HG03439 (cell line): Measurements from ENCODE around the gene ADAMTS2.
"Not testable (repeated sequence)": the region's sequence is repeated elsewhere in the genome, so short reads cannot be mapped to it uniquely, and the experiment has no call there.

Experiments used
- ATAC-seq: cut with Tn5 transposase; IDR thresholded peaks from one replicate; pipeline ENCODE4 v1.9.1; 2021; ENCODE audit warnings: mild to moderate bottlenecking, moderate library complexity; ENCODE audit not compliant: unreplicated experiment

ADAMTS2 gene

DNA sequence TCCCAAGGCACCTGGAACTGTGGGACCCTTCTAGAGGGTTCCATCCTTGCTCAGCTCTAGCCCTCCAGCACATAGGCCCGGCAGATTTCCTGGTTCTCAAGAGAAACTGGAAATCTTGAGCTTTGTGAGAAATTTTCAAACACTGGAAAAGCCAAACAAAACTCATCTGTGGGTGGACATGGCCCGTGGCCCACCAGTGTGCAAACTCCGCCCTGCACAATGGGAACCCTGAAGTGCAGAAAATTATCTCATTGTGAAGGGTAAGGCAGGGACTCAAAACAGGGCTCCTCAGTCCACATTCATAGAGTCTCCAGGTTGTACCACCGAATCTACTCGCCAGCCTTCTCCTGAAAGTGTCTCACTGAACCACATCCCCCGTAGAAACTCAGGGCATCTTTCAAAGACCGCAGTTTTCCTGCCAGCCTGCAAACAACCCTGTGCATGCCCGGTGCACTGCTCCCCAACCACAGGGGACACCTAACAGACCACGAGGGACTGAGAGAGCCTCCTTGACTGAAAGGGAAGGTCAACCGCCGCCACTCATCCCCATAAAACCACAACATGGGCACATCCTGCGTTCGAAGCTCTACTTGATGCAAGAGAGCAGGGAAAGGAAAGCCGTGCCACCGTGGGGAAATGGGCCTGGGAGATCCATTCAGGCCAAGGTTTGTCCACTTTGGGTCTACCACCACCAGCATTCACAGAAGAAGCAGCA lies 18.1 kb downstream of the ADAMTS2 start:
- no peak for ATAC-seq

DNA sequence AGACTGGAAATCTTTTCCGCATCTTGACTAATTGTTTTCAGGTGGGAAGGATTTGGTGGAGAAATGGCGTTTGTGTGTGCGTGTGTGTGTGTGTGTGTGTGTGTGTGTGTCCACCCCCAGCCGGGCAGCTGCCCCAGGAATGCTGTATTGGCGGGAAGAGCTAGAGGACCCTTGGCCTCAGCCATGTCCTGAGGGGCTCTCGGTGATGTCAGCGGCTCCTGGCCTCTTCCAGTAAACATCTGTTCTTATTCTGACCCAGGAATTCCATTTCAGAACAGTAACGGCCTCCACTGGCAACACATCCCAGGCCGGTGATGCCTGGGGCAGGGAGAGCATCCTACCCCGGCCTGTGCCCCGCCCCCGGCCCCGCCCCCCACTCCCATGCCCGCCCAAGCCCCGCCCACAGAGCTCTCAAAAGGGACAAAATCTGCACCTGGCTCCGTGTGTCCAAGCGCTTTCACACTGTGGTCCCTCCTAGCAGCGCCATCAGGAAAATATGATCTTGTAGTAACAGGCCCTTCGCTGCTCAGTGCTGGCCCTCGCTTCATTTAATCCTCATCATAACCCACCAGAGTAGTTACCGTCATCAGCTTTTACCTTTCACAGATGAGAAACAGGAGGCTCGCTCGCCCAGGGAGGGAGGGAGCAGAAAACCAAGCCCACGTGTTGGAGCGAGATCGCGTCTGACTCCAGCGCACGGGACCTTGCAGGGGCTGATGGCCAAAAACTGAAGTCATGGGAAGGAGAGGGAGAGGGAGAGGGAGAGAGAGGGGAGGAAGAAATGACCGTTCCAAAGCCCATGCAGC lies 18.9 kb downstream of the ADAMTS2 start:
- no peak for ATAC-seq

DNA sequence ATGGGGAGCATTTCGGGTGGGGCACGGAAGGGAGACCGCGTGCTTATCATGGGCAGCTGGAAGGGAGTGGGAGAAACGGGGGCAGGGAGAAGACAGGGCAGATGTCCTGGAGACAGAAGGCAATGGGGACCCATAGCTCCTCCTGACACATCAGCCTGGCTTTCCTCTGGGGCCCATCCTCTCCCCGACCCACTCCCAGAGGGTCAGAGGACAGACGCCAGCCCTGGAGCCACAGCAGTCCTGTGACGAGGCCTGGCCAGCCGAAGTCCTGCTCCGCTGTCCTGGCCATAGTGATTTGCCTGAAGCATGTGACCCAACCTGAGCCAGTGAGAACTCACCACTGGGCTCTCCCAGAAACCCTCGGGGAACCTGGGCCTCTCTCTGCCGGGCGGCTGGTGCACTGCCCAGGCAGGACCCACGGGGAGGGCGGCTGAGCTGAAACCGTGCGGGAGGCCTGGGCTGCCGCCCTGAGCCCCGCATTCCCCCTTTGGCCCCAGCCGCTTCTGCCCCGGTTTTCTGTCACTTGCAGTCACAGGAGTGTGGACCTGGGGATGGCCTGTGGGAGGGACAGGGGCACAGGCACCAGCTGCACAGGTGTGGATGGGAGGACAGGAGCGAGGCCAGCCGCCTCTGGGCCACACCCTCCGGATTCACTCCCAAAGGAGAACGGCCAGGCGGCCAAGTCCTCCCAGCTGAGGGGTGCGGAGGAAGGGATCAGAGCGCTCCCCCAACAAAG lies 19.8 kb downstream of the ADAMTS2 start:
- ATAC-seq = no peak

DNA sequence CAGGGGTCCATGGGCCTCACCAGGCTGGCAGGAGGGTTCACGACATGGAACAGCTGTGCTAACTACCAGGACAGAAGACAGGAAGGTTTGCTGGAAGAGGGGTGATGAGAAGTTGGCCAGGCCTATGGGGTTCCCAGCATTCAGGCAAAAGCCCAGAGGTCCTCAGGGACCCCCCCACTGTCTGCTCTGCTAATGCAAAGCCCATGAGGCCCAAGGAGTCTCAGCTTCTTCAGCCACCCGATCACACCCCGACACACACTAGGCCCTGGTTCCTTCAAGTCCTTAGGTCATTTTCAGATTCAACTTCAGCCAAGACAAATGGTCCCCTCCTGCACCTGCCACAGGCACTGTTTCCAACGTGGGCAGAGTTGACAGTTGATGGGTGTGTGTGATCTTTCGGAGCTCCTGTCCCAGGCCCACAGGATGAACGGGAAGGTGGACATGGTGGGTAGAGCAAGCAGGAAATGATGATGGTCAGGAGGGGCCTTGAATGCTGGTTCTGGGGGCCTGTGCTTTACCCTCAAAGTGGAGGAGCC lies 20.4 kb downstream of the ADAMTS2 start:
- ATAC-seq = no peak

DNA sequence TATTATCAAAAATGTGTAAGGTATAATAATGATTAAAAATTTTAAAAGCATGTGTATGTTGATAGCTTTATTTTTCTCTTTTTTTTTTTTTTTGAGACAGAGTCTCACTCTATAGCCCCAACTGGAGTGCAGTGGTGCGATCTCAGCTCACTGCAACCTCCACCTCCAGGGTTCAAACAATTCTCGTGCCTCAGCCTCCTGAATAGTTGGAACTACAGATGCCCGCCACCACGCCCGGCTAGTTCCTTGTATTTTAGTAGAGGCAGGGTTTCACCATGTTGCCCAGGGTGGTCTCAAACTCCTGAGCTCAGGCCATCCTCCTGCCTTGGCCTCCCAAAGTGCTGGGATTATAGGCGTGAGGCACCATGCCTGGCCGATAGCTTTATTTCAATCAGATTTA lies 20.9 kb downstream of the ADAMTS2 start:
- not testable (repeated sequence) for ATAC-seq

DNA sequence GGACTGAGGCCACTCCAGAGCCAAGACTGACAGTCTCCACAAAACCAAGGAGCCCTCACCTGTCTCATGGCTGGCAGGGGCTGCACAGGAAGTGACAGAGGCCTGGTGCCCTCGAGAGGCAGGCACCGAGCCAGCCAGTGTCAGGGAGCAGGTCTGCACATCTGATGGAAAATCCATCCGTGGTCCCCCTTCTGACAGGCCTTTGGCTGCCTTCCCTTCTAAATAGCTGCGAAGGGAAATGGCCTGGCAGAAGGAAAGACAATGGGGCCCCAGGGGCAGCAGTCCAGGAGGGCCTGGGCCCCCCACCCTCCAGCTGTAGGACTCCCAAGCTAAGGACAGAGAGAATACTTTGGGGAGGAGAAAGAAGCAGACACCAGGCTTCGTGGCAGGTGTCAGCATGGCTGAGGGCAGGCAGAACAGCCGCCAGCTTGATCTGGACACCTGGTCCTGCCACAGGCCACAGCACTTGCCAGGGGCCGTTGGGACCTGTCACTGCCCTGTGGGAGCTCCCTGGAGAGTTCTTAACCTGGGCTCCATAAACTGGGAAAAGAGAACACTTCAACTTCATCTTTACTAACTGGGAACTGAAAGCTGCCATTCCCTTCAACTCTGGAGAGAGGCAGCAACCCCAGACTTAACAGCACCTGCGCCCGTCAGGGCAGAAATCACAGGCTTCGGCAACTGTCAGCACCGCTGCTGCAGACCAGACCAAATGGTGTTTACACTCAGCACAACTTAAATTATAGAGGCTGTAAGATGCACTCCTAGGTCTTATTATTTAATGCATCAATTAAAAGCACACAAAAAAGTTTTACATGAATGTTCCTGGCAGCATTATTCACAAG lies 22.0 kb downstream of the ADAMTS2 start:
- no peak for ATAC-seq

DNA sequence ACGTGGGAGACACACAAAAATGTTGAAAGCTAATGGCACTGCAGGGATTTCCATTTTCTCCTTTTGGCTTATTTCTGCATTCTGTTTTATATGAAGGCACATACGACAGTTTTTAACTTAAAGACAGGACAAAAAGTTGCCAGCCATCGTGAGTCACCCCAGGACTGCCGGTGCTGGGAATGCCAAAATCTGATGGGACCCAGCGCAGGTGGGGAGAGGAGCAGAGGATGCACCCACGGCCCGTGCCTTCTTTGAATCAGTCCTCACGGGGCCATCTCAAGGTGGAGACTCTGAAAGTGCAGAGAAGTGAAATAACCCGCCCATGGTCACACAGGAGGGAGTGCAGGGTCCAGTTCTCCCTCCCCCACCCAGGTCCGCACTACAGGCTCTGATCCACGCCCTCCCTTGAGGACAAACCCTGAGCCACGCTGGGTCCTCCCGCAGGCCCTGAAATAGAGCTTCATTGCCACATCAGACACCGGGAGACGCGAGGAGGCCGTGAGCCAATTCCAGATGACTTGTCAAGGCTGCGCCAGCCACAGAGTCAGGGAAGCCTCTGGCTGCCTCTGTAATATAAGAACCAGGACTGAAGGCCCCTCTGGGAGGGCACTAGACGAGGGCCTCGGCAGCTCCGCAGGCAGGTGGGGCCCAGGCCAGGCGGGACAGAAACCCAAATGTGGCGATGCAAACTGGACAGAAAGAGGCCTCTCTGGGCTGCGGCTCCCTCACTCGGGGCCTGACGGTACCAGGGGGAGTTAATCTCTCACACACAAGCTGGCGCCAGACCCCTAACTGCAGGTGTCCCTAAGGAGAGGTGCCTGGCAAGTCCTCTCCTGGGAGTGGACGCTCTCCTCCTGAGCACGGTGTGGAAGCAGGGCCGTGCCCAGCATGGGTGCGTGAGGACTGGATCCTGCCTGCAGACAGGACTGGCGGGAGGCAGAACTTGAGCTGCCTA lies 22.9 kb downstream of the ADAMTS2 start:
- ATAC-seq = no peak

DNA sequence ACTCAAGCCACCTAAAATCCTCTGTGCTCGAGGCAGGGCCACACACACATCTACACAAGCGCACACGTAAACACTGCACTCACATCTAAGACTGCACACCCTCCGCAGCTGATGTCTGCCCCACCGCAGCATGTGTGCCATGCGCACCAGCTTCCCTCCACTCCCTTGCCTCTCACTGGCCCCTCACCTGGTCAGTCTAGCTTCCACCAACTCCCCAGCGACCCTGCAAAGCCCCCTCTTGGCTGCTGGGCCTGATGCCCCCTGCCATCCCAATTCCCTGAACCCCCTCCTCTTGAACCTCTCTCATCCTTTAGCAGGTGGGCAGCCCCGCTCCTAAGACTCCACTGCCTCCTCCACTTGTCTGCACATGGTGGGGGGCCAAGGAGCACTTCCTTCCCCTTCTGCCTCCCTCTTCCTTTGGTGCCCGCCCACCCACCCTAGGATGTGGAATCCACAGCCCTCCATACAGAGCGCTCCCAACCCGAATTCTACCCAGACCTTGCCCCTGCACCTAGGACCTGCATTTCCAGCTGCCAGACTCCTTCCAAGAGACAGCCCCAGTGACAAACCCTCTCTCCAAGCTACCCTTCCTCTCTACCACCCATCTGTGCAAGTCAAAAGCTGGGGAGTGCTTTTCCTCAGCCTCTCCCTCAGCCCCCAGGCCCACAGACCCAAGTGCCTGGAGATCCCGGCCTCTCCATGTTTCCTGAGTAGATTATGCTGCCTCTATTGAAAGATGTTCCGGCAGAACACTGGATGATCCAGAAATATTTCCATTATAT lies 23.9 kb downstream of the ADAMTS2 start:
- no peak for ATAC-seq

DNA sequence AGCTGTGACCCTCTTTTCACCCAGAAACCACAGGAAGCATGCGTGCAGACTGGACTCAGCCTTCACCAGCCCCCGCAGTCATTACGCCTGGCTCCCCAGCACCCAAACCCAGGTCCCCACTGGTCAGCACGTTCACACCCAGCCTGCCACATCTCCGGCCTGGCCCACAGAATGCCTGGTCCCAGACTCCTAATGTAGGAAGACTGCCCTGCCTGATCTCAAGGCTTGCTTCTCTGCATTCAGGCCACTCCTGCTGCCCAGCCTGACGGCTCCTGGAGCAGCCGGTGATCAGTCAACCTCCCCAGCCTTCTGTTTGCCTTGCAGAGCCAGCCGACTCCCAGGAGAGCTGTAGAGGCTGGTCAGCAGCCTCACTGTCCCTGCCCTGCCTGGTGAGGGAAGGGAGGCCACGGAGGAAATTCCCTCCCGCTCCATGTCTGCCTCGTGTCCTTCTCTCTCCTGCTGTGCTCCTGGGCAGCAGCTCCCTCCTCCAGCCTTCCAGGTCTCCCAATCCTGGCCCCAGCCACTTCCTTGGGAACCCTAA lies 25.4 kb downstream of the ADAMTS2 start:
- ATAC-seq = no peak

DNA sequence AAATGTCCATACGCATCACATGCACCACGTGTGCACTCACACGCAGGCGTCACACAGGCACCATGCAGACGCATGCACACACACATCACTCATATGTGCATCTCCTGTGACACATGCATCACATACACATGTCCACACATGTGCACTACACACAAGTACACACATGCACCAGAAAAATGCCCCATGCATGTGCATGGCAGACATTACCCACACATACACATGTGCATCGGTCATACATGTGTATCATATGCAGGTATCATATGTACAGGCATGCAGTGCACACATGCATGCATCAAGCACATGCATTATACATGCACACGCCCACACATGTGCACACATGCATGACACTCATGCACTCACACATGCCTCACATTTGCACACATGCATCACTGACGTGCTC lies 26.1 kb downstream of the ADAMTS2 start:
- ATAC-seq = no peak

DNA sequence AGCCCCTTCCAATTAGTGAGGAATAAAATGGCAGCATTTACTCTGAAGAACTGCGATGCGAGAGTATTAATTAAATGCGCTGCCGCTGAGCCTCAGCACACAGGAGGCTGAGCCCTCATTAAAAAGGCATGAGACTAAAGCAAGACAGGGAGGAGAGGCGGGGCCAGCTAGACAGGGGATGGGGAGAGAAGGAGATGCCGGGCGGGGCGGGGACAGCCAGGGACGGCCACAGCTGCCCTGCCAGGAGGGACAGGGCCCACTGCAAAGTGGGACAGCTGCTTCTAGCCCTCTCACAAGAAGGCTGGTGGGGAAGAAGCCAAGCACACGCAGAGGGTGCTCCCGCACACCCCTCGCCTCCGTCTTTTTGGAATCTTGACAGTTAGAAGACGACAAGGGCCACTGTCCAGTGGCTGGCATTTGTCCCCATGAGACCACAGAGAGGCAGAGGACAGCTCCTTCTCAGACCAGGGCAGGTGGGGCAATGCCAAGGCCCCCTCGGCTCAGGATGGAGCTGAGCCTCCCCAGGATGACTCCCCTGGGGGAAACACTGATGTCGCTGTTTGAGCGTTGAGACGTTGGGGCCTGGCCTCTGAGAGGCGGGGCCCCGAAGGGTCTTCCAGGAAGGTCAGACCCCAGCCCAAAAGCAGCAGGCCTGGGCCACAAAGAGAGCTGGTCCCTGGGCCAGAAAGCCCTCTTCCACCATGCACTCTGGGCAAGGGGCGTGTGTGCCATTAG lies 26.9 kb downstream of the ADAMTS2 start:
- ATAC-seq = no peak

DNA sequence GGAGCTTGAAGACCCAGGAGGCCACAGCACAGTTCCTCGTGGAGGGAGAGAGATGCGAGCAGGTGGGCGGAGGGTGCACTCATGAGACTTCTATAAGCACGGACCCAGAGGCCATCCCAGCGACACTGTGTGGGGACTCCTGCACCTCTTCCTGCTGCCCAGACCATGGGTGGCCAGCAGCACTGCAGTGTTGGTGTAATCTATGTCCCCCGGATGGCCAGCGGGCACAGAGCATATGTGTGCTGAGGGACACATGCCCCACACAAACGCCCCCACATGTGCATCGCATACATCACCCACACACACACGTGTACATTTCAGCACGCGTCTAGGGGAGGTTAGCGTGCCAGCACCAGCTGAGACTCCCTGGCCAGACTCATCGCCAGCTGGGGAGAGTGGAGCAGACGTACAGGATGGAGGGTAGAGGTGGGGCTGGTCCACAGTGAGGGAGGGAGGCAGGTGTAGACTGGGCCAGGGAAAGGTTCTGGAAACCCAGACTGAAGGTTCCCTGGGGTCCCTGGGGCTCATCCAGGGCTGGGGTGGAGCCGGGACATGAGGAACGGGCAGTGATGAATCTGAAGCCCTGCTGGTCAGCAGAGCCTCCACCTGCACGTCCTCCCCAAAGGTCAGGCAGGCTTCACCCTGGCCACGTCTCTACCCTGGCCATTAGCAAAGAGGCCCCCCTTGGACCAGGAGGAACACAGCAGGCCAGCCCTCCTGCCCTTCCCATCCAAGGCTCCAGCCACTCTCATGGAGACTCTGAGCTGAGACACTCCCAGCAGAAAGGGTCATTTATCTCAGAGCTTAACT lies 27.6 kb downstream of the ADAMTS2 start:
- no peak for ATAC-seq

DNA sequence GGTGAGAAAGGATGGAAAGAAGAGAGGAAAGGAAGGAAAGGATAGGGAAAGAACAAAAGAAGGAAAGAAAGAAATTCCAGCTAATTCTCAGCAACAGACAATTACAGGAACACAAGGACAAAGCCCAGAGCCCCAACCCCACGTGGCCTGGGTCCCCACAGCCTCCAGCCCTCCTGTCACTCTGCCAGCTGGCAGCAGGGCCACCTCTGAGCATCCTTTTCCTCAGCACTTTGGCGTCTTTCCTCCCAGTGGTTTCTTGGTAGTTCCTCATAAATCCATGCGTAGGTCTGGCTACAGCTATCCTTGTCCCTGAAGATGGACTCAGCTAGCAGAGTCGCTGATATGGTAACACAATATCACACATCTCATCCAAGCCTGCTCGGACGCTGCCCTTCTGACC lies 28.3 kb downstream of the ADAMTS2 start:
- ATAC-seq = no peak

DNA sequence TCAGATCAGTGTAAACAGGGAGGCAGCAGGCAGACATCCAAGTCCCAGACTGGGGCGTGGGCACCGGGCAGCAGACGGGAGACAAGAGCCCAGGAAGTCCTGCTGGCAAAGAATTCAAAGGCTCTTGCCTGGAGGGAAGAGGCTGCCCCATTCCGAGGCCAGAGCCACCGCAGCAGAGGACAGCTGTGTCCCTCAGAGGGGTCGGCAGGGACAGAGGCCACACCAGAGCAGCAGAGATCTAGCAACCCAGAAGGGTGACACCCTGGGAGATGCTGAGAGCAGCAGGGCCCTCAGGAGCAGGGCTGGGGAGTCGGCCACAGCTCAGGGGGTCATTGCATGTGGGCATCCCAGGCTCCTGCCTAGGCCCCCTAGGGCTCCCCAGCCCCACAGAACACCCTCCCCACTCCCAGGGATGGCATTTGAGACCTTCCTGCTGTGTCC lies 29.1 kb downstream of the ADAMTS2 start:
- no peak for ATAC-seq

DNA sequence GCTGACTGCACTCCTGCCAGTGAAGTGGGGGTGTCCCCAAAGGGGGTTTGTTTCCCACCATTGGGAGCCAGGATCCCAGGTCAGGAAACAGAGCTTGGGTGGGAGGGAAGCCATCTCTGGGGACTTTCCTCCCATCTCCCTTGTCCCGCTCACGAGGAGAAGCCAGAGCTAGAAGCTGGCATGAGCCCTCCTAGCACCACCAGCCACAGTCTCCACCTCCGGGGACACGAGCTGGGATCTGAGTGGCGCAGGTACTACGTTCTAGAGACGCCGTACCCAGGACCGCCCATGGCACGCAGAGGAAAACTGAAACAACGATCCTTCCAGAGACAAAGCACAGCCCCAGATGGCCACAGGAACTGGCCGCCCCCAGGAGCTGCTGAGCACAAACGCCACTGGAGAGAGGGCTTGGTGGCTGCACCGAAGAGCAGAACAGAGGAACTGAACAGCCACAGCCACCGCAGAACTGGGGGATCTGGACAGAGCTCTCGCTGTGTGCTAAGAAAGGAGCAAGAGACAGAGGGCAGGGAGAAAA lies 29.8 kb downstream of the ADAMTS2 start:
- ATAC-seq = no peak

DNA sequence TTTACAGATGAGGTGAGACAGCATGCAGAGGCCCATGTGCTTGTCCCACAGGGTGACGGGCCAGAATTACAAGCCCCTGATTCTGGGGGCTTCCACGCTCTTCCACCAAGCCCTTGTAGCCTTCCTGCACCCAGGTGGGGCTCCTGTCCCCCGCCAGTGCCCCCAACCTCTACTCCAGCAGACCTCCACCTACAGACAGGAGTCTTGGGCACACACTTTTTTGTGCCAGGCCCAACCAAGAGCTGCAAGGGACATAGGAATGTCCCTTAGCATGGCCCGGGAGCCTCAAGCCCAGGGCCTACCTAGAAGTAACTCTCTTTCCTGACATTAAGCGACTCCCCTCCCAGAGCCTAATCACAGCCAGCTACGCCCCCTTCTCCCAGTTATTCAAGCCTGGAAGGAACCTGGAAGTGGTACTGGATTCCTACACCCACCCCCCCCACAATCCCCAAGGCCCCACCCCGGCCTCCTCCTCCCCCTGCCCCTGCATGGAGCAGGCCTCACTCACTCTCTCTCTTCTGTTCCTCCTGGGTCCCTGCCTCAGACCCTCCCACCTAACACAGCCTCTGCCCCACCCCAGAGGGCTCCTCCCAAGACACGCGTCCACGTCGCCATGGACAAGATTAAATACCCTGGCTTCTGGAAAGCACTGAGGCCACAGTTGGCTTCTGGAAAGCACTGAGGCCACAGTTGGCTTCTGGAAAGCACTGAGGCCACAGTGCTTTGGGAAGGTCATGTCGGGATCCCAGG lies 30.5 kb downstream of the ADAMTS2 start:
- no peak for ATAC-seq
